Measurements from ENCODE around the gene HMGCR.
"Not testable (repeated sequence)": the region's sequence is repeated elsewhere in the genome, so short reads cannot be mapped to it uniquely, and the experiment has no call there.

DNA sequence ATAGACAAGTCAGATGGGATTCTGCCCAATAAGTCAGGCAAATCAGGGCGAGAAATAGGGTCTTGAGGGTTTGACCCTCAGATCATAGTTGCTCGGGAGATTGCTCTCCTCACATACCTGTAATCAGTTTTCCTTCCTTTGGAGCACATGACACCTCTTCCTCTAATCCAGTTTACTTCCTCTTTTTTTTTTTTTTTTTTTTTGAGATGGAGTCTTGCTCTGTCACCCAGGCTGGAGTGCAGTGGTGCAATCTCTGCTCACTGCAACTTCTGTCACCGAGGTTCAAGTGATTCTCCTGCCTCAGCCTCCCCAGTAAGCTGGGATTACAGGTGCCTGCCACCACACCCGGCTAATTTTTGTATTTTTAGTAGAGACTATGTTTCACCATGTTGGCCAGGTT, 17.9 kb upstream of the HMGCR start:
- TF ChIP-seq ZNF121 (CRISPR knock-in tag; IDR thresholded peaks at IDR 0.05); ZNF396 (CRISPR knock-in tag; IDR thresholded peaks at IDR 0.05; ENCODE audit: borderline replicate concordance); TEAD1 (CRISPR knock-in tag; IDR thresholded peaks at IDR 0.05); GABPB1 (CRISPR knock-in tag; IDR thresholded peaks at IDR 0.05); FOXK1 (CRISPR knock-in tag; IDR thresholded peaks at IDR 0.05); FOXP1 (CRISPR knock-in tag; IDR thresholded peaks at IDR 0.05; ENCODE audit: borderline replicate concordance): not testable (repeated sequence)
- TF ChIP-seq, protein P1, sequence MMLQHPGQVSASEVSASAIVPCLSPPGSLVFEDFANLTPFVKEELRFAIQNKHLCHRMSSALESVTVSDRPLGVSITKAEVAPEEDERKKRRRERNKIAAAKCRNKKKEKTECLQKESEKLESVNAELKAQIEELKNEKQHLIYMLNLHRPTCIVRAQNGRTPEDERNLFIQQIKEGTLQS (CRISPR knock-in tag; conservative IDR thresholded peaks at IDR 0.05): not testable (repeated sequence)
- TF ChIP-seq, protein P2, sequence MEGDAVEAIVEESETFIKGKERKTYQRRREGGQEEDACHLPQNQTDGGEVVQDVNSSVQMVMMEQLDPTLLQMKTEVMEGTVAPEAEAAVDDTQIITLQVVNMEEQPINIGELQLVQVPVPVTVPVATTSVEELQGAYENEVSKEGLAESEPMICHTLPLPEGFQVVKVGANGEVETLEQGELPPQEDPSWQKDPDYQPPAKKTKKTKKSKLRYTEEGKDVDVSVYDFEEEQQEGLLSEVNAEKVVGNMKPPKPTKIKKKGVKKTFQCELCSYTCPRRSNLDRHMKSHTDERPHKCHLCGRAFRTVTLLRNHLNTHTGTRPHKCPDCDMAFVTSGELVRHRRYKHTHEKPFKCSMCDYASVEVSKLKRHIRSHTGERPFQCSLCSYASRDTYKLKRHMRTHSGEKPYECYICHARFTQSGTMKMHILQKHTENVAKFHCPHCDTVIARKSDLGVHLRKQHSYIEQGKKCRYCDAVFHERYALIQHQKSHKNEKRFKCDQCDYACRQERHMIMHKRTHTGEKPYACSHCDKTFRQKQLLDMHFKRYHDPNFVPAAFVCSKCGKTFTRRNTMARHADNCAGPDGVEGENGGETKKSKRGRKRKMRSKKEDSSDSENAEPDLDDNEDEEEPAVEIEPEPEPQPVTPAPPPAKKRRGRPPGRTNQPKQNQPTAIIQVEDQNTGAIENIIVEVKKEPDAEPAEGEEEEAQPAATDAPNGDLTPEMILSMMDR (IDR thresholded peaks at IDR 0.05): not testable (repeated sequence)
- TF ChIP-seq, protein P3, sequence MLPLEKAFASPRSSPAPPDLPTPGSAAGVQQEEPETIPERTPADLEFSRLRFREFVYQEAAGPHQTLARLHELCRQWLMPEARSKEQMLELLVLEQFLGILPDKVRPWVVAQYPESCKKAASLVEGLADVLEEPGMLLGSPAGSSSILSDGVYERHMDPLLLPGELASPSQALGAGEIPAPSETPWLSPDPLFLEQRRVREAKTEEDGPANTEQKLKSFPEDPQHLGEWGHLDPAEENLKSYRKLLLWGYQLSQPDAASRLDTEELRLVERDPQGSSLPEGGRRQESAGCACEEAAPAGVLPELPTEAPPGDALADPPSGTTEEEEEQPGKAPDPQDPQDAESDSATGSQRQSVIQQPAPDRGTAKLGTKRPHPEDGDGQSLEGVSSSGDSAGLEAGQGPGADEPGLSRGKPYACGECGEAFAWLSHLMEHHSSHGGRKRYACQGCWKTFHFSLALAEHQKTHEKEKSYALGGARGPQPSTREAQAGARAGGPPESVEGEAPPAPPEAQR (CRISPR knock-in tag; IDR thresholded peaks at IDR 0.05): not testable (repeated sequence)

All from WTC11 (cell line).